ENCODE measurements around the gene PTPN21.

The PTPN21 gene

DNA sequence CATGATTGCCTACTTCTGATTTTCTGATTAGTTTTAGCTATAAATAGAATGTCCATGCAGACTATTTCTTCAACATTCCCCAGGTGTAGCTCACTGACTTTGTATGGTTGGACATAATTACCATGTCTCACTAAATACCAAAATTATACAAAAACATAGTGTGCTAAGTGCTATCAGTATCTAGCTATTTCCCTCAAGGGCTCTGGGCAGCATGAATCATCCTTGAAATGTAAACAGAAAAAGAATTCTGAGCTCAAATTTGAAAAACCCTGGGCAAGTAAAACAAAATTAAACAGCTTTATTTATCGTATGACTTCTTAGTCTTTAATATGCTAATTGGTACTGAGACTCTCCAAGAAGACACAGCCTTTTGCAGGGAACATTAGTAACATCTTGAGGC lies 86.4 kb downstream of the PTPN21 start:
- DNase-seq, result no peak

DNA sequence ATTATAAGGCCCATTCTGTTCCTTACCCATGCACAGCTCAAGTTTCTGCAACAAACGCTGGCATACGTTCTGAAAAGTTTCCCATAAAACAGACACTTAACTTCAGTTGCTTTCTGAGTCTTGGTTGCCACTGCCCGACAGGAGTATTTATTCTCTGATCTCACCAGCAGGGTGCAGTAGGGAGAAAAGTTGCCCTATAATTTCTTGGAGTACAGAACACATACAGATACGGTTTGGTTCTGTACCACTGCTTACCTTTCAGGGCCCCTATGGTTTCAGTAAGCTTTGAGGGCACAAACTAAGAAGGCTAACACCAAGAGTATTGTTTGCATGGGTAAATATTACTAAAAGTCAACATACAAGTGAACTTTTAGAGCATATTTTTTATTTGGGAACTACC lies 91.5 kb downstream of the PTPN21 start:
- no peak for DNase-seq

DNA sequence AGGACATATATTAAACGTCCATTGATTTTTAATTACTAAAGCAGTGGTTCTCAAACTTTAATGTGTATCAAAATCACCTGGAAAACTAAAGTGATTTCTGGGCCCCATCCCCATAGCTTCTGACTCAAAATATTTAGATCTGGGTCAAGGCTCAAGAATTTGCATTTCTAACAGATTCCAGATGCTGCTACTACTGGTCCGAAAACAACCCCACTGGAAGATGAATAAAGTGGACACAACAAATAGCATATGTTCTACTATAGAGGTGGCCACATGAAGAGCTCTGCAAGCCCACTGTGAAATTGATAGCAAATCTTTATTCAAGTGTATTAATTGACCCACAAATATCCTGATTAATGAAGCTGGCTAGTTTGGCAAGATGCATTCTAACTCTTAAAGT lies 99.9 kb downstream of the PTPN21 start:
- no peak for DNase-seq

DNA sequence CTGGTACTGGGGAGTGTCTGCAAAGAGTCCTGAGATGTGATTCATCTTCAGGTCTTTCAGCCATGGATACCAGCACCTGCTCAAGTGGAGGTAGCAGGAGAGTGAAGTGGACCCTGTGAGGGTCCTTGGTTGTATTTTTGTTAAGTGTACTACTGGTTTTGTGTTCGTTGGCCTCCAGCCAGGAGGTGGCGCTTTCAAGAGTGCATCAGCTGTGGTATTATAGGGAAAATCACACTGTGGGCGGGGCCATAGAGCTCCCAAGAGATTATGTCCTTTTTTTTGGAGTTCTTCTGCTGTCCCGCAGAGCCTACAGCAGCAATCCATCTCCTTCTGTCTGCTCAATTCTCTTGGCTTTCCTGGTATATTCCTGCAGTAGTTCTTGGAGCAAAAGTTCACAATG lies 102.6 kb downstream of the PTPN21 start:
- no peak for DNase-seq

DNA sequence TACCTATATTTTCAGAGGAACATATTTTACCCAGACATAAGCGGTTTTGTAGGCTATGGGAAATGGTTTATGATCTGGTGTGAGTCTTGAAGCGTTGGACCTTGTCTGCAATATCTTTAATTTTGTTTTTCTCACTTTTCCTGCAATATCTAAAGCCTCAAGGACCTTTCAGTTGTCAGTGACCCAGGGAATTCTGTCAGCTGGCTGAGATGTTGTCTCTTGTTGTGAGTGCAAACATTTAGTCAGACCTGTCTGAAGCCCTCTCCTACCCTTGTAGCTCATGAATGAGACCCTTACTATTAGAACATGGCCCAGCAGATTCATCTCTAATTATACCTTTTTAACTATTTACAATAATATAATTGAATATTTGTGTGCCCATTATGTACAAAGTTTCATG lies 115.7 kb downstream of the PTPN21 start:
- DNase-seq, result no peak

DNA sequence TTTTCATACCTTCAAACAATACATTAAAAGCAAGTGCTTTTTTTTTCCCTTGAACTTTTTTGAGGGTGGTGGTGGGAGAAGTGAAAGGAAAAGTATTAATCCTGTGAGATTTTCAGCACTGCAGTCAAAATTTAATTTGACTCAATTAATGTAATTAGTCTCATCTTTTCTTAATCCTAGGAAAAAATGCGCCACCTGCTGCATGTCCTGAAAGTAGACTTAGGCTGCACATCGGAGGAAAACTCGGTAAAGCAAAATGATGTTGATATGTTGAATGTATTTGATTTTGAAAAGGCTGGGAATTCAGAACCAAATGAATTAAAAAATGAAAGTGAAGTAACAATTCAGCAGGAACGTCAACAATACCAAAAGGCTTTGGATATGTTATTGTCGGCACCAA lies 117.1 kb downstream of the PTPN21 start:
- DNase-seq, result no peak

DNA sequence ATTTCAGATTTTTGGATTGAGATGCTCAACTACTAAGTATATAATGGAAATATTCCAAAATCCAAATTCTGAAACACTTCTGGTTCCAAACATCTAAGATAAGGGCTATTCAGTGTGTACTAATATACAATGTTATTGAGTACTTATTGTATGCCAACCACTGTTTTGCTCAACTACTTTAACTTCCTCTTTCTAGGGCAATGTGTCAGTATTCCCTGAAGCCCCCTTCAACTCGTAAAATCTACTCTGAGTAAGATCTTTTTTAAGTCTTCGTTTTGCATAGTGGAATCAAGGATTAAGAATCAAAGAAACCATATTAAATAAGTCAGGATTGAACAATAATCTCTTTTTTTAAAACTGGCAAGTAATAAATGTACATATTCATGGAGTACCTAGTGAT lies 123.8 kb downstream of the PTPN21 start:
- no peak for DNase-seq

DNA sequence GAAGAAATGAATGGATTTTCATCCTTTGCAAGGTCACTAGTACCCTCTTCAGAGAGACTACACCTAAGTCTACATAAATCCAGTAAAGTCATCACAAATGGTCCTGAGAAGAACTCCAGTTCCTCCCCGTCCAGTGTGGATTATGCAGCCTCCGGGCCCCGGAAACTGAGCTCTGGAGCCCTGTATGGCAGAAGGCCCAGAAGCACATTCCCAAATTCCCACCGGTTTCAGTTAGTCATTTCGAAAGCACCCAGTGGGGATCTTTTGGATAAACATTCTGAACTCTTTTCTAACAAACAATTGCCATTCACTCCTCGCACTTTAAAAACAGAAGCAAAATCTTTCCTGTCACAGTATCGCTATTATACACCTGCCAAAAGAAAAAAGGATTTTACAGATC lies 128.5 kb downstream of the PTPN21 start:
- no peak for DNase-seq

DNA sequence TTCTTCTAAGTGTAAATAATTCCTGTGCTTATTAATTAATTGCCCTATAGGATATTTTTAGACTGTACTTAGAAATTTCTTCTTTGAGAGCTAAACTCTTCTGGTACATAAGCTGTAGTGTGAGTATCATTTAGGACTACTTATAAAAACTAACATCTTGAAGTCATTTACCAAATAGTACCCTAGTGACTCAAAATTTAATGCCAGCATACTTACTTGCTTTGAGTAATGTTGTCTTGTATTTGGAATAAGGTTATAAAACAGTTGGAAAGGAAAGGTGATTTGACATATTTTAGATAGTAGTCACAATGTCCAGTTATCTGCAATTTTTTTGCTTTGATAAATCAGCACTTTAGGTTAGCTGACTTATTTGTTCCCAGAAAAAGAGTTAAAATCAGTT lies 130.2 kb downstream of the PTPN21 start:
- DNase-seq, result no peak

DNA sequence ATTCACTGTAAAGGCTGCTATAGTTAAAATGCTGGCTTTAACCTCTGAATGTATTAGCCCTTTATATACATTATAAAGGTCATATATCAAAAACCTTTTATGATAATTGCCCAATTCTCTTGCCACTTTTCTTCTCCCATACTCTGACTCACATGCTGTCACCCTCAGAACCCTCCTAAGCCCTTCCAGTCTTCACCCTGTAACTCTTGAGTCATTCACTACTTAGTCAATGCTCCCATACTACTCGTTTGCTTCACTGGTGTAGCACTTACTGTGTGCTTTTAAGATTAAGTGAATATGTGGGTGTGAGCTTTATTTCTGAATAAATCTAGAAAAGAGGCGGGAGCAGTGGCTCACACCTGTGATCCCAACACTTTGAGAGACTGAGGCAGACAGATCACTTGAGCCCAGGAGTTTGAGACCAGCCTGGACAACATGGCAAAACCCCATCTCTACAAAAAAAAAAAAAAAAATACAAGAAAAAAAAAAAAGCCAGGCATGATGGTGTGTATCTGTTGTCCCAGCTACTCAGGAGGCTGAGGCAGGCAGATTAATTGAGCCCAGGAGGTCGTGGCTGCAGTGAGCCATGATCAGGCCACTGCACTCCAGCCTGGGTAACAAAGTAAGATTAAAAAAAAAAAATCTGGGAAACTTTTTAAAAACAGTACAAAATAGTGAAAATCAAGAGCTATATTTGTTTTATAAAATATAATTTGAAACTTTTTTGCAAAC lies 131.7 kb downstream of the PTPN21 start:
- DNase-seq, result no peak

DNA sequence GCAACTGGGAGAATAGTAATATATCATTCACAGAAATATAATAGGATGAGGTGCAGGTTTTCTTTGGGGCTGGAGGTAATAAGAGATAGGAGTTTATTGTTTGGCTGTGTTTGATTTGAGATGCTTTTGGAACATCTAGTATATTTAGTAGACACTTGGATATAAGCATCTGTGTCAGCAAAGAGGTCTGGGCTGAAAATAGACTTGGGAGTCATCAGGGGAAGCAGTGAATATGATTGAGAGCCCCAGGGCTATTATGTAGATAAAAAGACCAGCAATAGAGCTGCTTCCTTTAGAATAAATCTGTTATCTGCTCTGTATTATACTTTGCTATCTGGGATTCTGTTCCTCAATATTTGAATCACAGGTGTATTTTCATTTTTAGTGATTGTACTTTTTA lies 132.8 kb downstream of the PTPN21 start:
- no peak for DNase-seq

DNA sequence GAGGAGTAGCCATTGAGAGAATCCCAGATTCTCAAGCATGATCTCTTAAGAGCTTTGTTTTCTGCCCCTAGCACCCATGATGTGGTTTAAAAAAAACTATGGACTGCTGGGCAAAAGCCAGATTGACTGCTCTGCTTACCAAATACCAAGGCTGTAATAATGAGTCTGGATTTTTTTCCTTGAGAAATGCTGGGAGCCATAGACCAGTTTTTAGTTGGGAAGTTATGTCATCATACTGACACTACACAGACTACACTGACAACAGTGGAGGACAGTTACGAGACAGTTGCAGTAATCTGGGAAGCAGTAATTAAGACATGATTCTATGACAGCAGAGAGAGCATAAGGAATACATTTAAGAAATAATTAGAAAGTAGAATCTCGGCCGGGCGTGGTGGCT lies 133.5 kb downstream of the PTPN21 start:
- DNase-seq, result no peak

DNA sequence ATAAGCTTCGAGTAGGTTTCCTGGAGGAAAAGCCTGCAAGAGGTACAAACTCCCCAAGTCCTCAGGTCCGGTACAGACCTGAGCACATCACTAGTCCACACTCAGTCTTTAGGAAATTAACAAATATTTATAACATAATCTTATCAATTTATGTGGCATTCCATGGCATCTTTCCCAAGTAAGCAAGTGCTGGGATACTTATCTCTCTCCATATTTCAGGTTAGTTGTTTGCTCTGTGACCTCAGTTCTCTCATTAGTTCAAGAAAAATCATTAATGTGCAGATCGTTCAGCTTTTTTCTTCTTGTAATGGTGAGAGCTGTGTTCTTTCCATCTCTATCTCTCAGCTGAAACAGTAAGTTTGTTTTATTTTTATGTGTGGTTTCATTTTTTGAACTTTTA lies 134.6 kb downstream of the PTPN21 start:
- DNase-seq, result no peak

DNA sequence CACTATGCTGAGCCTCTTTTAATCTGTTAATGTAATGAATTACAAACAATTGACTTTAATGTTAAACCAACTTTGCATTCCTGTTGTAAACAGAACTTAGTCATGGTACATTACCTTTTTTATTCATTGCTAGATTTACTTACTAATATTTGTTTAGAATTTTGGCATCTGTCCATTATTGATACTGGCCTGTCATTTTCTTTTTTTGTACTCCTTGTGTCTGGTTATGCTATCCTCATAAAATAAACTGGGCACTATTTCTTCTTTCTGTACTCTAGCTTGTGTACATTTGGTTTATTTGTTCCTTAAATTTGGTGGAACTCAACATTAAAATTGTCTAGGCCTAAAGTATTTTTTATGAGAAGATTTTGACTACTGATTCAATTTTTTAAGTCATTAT lies 137.2 kb downstream of the PTPN21 start:
- DNase-seq, result no peak

Measured in right kidney (tissue), 1 donor.